RWPE2 (cell line): ENCODE measurements around the gene ADCY1.

ENCODE experiments used
- ATAC-seq: fragments of 200-7000 bp; cut with Tn5 transposase; 3 replicates; pipeline ENCODE4 v1.9.1; 2021; ENCODE audit warnings: low read depth
- DNase-seq: peaks from one replicate; pipeline ENCODE4 v3.0.0-alpha.2; 2020; ENCODE audit warnings: low spot score
- H3K27ac ChIP-seq: fragments of 450-650 bp; 2 replicates; pipeline ENCODE4 v1.5.1; 2017; ENCODE audit warnings: mild to moderate bottlenecking; ENCODE audit not compliant: poor library complexity, severe bottlenecking
- H3K27me3 ChIP-seq: fragments of 250-450 bp; sonication (Bioruptor Pico); 2 replicates; pipeline ENCODE4 v1.5.1; 2021; ENCODE audit warnings: mild to moderate bottlenecking, moderate library complexity; ENCODE audit not compliant: insufficient read depth, poor library complexity, severe bottlenecking
- H3K36me3 ChIP-seq: fragments of 250-450 bp; sonication (Bioruptor Pico); 2 replicates; pipeline ENCODE4 v1.5.1; 2020; ENCODE audit warnings: low read depth, mild to moderate bottlenecking, moderate library complexity
- H3K4me1 ChIP-seq: fragments of 250-450 bp; sonication (Bioruptor Pico); 2 replicates; pipeline ENCODE4 v1.5.1; 2021; ENCODE audit warnings: mild to moderate bottlenecking, moderate library complexity; ENCODE audit not compliant: insufficient read depth, poor library complexity, severe bottlenecking
- H3K4me3 ChIP-seq: fragments of 250-450 bp; sonication (Bioruptor Pico); 2 replicates; pipeline ENCODE4 v1.5.1; 2021; ENCODE audit warnings: mild to moderate bottlenecking, moderate library complexity; ENCODE audit not compliant: severe bottlenecking
- H3K9me3 ChIP-seq: fragments of 250-450 bp; sonication (Bioruptor Pico); 2 replicates; pipeline ENCODE4 v1.5.1; 2021; ENCODE audit warnings: mild to moderate bottlenecking, moderate library complexity; ENCODE audit not compliant: severe bottlenecking
- TF ChIP-seq, protein P1 (sequence below): fragments of 450-650 bp; IDR thresholded peaks from one replicate; pipeline ENCODE4 v1.5.1; 2017; ENCODE audit warnings: mild to moderate bottlenecking, moderate library complexity; ENCODE audit not compliant: poor library complexity, severe bottlenecking

ADCY1 gene

DNA sequence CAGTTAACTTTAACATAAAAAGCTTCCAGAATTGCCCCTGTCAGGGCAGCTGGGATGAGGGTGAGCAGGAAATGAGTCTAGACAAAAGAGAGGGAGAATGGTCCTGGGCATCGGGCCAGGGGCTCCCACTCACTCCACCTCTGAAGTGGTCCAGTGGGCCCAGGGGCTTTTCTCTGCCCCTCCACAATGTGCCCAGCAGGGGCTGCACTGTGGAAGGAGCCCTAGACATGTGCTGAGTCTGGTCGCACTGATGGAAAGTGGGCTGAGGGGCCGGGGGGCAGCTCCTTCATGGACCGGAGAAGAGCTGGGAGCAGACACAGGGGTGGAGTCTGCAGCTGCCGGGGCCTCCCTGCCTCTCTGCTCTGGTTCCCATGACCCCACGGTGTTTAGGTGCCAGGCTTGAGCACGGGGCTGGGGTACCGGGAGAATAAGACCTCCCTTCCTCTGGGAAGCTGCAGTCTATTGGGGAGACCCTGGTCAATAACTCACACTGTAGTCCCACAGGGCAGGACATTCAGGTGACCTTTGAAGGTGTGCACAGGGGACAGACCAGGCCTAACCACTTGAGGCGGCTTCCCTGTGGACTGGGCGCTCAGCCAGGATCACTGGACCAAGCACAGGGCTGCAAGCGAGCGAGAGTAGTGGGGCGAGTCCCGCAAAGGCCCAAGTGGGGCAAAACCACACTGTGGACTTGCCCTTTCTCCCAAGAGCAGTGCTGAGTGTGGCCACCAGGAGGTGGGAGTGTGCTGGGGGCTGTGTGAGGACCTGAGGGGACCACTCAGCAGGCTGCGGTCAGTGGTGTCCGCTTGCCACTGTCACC is 6.1 kb downstream of the ADCY1 start:
- Histone ChIP-seq H3K9me3 (no peaks in the 10 kb centered on the region), H3K36me3 (no peaks in the 10 kb centered on the region), H3K27me3 (peaks cover 29% of the 10 kb centered on the region), H3K4me1 (no peaks in the 10 kb centered on the region), H3K4me3 (no peak overlapping the region), H3K27ac (no peak overlapping the region)
- DNase-seq, result no peak
- no peak for ATAC-seq
- TF ChIP-seq, protein P1, sequence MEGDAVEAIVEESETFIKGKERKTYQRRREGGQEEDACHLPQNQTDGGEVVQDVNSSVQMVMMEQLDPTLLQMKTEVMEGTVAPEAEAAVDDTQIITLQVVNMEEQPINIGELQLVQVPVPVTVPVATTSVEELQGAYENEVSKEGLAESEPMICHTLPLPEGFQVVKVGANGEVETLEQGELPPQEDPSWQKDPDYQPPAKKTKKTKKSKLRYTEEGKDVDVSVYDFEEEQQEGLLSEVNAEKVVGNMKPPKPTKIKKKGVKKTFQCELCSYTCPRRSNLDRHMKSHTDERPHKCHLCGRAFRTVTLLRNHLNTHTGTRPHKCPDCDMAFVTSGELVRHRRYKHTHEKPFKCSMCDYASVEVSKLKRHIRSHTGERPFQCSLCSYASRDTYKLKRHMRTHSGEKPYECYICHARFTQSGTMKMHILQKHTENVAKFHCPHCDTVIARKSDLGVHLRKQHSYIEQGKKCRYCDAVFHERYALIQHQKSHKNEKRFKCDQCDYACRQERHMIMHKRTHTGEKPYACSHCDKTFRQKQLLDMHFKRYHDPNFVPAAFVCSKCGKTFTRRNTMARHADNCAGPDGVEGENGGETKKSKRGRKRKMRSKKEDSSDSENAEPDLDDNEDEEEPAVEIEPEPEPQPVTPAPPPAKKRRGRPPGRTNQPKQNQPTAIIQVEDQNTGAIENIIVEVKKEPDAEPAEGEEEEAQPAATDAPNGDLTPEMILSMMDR, result no peak

DNA sequence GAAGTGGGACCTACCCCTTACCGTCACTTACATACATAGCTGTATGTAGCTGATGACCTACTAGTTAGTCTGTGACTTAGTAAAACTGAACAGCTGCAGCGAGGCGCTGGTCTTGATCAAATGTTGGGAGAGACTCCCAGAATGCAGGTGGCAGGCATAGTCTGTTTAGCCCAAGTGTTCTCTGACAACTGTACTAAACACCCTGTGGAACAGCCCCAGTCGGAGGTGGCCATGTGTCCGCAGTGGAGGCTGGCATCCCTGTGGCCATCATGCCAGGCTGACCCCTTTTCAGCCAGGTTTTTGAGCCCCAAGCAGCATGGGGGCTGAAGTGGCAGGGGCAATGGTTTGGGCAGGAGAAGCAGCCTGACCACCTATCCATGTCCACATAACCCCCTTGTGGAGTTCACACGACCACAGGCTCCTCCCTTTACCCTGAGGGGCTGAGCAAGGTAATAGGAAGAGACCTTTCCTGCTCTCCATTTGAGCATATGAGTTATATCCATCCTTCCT is 7.2 kb downstream of the ADCY1 start:
- Histone ChIP-seq H3K4me1 (no peaks in the 10 kb centered on the region), H3K9me3 (no peaks in the 10 kb centered on the region), H3K4me3 (no peak overlapping the region), H3K27me3 (peaks cover 18% of the 10 kb centered on the region), H3K27ac (no peak overlapping the region), H3K36me3 (no peaks in the 10 kb centered on the region)
- ATAC-seq (no peak), DNase-seq (no peak)
- TF ChIP-seq, protein P1, result no peak

DNA sequence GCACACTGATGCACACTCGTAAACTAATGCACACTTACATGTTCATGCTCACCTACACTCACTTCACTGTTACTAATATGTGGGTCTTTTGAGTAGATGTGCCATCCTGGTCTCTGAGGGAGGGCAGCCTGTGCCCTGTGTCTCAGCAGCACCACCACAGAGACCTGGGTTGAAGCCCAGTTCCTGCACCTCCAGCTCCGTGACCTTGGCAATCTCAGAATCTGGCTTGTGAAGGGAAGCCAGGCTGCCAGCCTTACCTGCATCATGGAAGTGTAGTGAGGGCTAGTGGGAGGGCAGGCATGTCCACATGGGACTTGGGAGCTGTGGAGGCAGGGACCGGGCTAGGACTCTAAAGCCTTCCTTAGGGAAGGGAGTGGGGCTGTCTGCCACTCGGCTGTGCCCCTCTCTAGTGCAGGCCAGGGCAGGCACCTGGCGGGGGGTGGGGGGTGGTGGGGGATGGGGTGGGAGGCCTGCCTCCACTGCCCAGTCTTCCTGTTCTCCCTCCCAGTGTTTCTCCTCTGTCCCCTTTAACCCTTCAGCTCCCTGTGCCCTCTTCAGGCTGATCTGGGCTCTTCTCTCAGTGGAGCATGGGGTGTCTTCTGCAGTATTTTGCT is 8.1 kb downstream of the ADCY1 start:
- Histone ChIP-seq H3K9me3 (no peaks in the 10 kb centered on the region), H3K36me3 (no peaks in the 10 kb centered on the region), H3K4me3 (no peak overlapping the region), H3K4me1 (no peaks in the 10 kb centered on the region), H3K27me3 (peaks cover 9% of the 10 kb centered on the region), H3K27ac (no peak overlapping the region)
- TF ChIP-seq, protein P1, result no peak
- no peak for DNase-seq
- ATAC-seq, result no peak

DNA sequence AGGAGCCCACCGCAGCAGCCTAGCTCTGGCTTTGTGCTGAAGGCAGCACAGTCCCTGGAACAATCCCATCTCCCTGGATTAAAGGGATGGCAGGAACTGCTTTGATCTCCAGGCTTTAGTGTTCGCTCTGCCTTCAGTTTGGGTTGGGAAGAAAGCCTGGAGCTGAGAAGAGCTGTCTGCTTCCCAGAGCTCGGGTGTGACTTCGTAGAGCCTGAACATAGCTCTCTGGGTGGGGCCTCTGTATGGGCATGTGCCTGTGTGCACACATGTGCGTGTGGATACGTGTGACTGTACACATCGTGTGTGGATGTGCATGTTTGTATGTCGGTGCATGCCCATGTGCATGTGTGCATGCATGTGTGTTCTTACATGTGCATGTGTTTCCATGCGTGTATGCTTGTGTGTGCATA is 8.7 kb downstream of the ADCY1 start:
- H3K27ac ChIP-seq, result no peak overlapping the region
- peaks cover 3% of the 10 kb centered on the region for H3K27me3 ChIP-seq
- DNase-seq, result no peak
- no peaks in the 10 kb centered on the region for H3K9me3 ChIP-seq
- TF ChIP-seq, protein P1, result no peak
- H3K36me3 ChIP-seq, result no peaks in the 10 kb centered on the region
- no peak for ATAC-seq
- no peaks in the 10 kb centered on the region for H3K4me1 ChIP-seq
- no peak overlapping the region for H3K4me3 ChIP-seq
